Kidney capillary endothelial cell (primary cell): ENCODE measurements around the gene C6orf15.

Experiments
- DNase-seq: peaks from one replicate; pipeline ENCODE4 v3.0.0-alpha.2; 2018; ENCODE audit warnings: low spot score

C6orf15 gene

GRCh38 chr6:31130751-31131150 is 18.4 kb upstream of the C6orf15 start:
- no peak for DNase-seq

- no peak for DNase-seq
Measured at GRCh38 chr6:31129130-31129529, 16.8 kb upstream of the C6orf15 start.

GRCh38 chr6:31128093-31128676 is 15.8 kb upstream of the C6orf15 start:
- DNase-seq: no peak

GRCh38 chr6:31126396-31127175 is 14.2 kb upstream of the C6orf15 start:
- DNase-seq: no peak

- no peak for DNase-seq
Measured at GRCh38 chr6:31125586-31126363, 13.4 kb upstream of the C6orf15 start.

GRCh38 chr6:31125162-31125561 is 12.8 kb upstream of the C6orf15 start:
- no peak for DNase-seq

- DNase-seq: no peak
Measured at GRCh38 chr6:31122791-31123706, 10.7 kb upstream of the C6orf15 start.

GRCh38 chr6:31121131-31121790 is 8.9 kb upstream of the C6orf15 start:
- no peak for DNase-seq

GRCh38 chr6:31120151-31120915 is 8.0 kb upstream of the C6orf15 start, which contains the start of gene CDSN:
TSS of gene CDSN (minus strand) at chr6:31120446. CDS start at chr6:31120419, 27 bp downstream.
- DNase-seq: no peak

GRCh38 chr6:31118178-31118577 is 5.8 kb upstream of the C6orf15 start:
- no peak for DNase-seq

- DNase-seq: no peak
Measured at GRCh38 chr6:31116661-31117385, 4.4 kb upstream of the C6orf15 start.

GRCh38 chr6:31115941-31116560 is 3.7 kb upstream of the C6orf15 start:
- no peak for DNase-seq

GRCh38 chr6:31114970-31115849 is 2.8 kb upstream of the C6orf15 start:
- DNase-seq: no peak

GRCh38 chr6:31114541-31114878 is 2.1 kb upstream of the C6orf15 start, which contains the start of gene PSORS1C1:
TSS of gene PSORS1C1 (plus strand) at chr6:31114800. CDS start at chr6:31129633, 14,833 bp downstream.
- peak; percentile 42 for DNase-seq

GRCh38 chr6:31113861-31114540 is 1.6 kb upstream of the C6orf15 start:
- no peak for DNase-seq

- no peak for DNase-seq
Measured at GRCh38 chr6:31111712-31112111, 663 bp downstream of the C6orf15 start.

- DNase-seq: no peak
Measured at GRCh38 chr6:31110825-31111582, 1.4 kb downstream of the C6orf15 start.
